Eye (tissue), 1 donor: ENCODE measurements around the gene OBSL1.

Source experiments
- DNase-seq: peaks from one replicate; pipeline ENCODE4 v3.0.0-alpha.2; 2015

OBSL1 gene

GRCh38 chr2:219530048-219530963 is 41.0 kb downstream of the OBSL1 start:
- peak; percentile 96 for DNase-seq

DNA sequence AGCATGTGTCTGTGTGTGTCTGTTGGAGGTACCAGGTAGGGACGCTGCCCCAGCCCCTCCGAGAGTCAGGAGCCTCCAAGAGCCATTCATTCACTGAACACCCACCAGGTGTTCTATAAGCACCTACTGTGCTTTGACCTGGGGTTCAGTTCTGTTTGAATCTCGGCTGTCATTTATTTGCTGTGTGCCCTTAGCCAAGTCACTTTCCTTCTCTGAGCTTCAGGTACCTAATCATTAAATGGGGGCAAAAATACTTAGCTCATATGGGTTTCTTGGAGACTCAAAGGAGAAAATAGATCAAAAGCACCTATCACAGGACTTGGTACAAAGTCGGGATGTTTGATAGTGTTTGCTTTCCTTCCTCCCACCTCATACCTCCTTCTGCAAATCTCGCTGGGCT is 43.9 kb downstream of the OBSL1 start:
- no peak for DNase-seq

DNA sequence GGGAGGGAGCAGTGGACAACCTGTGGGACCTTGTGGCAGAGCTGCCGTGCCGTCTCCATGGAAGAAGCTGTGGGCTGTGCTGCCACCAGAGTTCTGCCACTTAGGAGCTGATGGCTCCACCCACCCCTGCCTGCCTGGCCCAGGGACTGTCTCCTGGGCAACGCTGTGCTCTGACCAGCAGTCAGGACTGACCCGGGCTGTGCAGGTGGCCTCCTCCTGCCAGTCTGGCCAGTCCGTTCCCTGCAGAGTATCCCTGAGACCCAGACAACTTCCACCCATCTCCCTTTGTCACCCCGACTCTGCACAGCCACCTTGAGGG is 44.3 kb downstream of the OBSL1 start:
- DNase-seq, result peak; percentile 47

DNA sequence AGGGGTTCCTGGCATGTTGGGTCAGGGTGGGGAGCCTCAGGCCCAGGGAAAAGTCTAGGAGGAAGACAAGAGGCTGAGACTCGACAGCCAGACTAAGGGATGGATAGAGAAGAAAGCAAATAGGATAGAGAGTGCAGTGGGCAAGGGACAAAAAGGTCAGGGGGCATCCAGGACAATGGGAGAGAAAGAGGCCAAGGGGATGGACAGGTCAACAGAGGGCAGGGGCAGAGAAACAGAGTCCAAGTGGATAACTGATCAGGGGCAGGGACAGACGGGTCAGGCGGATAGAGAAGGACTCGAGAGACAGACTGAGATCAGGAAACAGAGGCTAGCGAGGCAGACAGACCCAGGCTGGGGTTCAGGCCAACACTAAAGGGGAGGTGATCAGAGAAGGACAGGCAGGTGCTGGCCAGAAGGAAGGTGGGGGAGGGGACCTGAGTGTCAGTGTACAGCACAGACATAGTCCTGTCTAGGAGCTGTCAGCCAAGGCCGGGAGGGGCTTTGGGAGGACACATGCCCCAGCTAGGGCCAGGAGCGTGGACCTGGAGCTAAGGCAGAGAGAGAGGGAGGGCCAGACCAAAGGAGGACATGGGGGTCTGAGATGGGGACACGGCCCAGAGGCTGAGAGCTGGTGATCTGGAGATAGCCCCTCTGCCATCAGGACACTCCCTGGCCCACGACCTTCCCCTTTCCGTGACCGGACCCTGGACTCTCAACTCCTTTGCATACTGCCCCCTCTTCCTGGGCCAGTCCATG is 44.8 kb downstream of the OBSL1 start:
- DNase-seq, result no peak

DNA sequence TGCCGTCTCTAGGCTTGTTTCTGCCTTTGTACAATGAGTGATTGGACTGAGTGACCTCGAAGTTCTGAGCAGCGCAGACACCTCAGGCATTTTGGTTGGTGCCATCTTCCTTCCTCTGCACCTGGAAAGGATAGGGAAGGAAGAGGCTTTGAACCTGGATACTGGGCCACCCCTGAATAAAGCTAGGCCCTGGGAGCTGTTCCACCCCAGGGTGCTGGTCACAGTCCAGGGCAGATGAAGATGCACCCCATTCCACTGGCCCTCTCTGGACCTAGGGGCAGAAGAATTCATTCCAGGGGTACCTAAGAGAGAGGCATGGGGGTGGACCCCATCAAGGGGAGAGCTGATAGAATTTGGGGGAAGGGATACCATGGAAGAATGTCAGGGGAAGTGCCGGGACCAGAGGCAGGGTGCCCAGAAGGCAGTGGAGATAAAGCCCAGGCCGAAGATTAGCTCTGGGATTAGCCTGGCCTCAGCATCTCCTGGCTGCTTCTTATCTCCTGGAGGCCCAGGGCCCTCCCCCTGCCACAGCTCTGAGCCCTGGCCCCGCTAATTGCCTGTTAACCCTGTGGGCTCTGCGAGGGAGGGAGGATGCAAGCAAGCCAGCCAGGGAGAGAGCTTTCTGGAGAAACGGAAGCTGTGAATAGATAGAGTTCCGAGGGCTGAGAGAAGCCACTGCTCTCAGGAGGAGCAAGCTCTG is 45.7 kb downstream of the OBSL1 start:
- DNase-seq, result peak; percentile 84

DNA sequence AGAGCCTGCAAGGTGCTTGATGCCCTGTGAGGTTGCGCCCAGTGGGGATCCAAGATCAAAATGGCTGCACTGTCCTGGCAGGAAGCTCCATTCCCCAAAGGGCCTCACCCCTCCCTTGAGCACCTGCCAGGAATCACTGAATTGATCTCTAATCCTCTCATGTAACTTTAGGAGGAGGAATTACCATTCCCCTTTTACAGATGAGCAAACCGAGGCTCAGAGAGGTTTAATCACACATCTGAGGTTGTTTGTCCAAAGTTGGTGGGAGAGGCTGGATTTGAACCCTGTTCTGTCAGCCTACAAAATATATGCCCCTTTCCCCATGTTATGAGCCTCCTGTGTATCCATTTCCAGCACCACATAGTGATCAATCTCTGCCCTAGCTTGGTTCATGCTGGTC is 46.5 kb downstream of the OBSL1 start:
- DNase-seq, result no peak

DNA sequence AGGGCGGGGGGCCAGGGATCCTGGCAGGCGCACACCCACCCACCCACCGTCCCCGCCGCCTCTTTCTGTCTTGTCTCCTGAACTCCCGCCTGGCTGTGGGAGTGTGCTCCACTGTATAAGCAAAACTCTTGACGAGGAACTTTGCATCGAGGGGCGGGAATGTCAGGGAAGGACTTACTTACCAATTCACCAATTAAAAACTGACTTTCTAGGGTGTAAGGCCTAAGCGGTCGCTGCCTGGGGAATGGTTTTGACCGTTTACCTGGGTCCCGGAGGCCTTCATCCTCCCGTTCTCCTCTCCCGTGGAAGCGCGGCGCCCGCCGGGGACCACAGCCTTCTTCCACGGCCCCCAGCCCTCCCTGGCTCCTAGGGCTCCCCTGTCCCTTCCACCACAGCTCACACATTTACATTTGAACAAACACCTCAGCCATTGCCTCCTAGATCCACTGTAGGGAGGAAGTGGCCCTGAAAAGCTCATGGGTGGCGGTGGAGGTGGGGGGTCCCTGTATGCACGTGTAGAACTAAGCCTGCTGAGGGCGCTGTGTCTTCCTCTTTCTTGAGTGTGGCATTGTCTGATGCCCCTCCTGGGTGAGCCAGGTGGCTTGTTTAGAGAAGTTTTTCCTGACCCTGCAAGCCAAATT is 48.2 kb downstream of the OBSL1 start:
- DNase-seq, result no peak

DNA sequence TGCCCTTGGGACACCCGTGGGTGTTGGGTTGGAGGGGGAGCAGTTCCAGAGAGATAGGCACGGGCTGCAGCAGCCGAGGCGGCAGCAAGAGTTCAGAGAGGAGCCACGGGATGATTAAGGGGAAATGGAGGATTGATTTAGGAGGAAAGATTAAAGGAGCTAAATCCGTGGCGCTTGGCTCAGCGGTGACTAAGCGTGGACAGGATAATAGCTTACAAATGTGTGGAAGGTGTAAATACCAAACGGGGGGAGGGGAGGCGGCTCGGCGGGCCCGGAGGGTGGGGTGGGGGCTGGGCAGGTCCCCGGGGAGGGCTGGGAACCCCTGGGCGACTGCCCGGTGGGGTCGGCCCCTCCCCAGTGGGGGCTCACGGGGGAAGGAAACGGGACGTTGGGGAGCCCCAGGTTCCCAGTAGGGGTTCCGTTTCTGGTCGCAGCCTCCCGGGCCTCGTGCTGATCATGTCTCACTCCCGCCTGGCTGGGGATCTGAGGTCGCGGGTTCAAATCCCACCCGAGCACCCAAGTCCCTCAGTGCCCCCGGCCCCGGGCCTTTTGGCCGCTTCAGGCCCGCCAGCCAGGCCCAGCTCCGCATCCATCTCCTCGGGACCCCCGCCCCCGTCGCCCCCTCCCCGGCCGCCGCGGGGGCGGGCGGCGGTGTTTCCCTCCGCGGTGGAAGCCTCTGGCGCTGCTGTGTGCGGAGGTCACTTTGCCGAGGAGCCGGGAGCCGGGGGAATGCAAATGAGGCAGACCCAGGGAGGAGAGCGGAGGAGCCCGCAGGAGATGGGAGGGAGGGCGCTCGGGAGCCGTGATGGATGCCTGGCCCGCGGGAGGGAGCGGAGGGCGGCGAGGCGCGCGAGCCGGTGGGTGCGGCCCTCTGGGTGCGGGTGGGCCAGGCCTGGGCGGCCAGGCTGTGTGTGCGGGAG is 49.0 kb downstream of the OBSL1 start:
- DNase-seq, result peak; percentile 83

DNA sequence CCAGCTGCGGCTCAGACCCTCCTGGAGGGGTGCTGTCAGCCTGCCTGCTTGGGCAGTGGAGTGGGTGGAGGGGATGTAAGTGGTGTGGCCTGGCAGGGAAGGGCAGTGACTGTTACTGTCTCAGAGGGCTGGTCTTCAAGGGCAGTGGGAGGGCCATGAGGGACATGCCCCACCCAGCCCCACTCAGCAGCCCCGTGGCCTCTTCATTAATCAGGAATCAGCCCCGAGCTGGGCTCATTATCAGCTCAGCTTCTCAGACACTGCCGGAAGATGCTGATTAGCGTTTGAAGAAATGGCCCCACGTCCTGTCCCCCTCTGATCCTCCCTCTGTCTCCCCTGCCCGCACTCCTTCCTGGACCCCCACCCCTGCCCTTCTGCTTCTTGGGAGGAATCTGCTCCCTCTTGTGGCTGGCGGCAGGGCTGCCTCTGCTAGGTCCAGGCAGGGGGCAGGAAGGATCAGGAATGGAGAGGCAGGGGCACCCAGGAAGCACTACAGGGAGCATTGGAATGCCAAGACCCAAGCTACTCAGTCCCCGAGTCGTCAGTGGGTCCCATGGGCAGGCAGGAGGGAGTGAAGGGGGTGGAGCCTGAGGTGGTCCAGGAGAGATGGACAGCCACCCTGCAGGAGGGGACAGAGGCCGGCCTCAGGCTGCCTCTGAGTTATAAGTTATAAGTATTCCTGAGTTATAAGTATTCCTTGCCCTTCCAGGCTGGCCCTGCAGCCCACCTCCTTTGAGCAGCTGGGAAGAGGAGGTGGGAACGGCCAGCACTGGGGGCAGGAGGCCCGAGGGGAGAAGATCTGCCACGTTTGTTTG is 50.1 kb downstream of the OBSL1 start:
- DNase-seq, result peak; percentile 83

- DNase-seq, result peak; percentile 65
Measured at GRCh38 chr2:219520079-219520478, 51.3 kb downstream of the OBSL1 start.

- DNase-seq, result peak; percentile 0
Measured at GRCh38 chr2:219519526-219519916, 51.8 kb downstream of the OBSL1 start.

DNA sequence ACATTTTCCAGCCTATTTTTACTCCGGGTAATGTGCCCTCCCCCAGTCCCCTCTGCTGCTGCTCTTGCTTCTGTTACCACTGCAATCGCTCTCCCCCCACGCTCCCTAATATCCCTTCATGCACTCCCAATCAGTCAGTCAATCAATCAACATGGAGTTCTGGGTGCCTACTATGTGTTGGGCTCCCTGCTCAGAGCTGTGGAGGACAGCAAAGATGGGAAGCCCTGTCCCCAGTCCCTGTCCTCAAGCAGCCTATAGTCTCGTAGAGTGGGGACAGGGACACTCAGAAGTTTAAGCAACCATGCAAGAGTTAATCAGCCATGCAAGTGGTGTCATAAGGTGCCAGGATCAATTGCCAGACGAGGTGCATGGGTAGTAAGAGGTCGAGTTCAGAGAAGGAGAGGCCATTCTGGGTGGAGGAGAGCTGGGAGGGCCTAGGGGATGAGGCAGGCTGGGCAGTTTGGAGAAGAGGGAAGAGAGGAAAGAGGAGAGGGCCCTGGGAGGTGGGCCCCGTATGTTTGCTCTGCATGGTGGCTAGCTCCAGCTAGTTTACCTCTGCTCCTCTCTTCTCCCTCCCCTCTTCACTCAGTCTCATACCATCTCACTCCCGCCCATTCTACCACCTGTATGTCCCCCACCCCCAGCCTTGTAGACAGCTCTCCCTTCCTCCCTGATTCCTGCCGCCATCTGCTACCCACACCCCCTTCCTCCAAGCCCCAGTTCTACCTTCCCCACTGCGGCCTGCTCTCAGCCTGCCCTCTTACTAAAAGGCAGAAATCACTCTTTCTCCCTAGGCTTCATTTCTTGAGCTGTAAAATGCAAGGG is 53.2 kb downstream of the OBSL1 start:
- no peak for DNase-seq

- DNase-seq, result no peak
Measured at GRCh38 chr2:219516888-219517287, 54.5 kb downstream of the OBSL1 start.

- no peak for DNase-seq
Measured at GRCh38 chr2:219515874-219516629, 55.3 kb downstream of the OBSL1 start.

DNA sequence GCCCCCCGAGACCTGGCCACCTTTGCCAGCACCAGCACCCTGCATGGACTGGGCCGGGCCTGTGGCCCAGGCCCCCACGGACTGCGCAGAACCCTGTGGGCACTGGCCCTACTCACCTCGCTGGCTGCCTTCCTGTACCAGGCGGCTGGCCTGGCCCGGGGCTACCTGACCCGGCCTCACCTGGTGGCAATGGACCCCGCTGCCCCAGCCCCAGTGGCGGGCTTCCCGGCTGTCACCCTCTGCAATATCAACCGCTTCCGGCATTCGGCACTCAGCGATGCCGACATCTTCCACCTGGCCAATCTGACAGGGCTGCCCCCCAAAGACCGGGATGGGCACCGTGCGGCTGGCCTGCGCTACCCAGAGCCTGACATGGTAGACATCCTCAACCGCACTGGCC is 56.5 kb downstream of the OBSL1 start:
- no peak for DNase-seq

GRCh38 chr2:219514196-219514761 is 57.1 kb downstream of the OBSL1 start, which contains the start of gene ASIC4:
TSS of gene ASIC4 (plus strand) at chr2:219514482. CDS start at chr2:219514725, 243 bp downstream.
- DNase-seq, result peak; percentile 84

DNA sequence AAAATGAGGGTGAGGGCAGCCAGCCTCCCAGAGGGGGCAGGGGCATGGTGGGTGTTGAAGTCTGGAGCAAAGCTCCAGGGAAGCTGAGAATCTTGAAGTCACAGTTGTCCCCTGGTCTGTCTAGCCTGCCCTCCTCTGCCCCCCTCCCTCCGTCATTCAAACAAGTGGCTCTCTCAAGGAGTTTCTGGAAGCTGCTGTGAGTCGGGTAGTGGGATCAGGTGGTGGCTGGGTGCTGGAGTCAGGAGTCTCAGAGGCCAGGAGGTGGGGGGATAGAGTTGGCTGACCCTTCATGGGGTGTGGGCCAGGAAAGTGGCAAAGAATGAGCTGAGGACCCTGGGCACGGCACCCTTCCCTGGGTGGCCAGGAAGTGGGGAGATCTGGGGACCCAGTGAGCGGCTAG is 57.6 kb downstream of the OBSL1 start:
- peak; percentile 72 for DNase-seq

DNA sequence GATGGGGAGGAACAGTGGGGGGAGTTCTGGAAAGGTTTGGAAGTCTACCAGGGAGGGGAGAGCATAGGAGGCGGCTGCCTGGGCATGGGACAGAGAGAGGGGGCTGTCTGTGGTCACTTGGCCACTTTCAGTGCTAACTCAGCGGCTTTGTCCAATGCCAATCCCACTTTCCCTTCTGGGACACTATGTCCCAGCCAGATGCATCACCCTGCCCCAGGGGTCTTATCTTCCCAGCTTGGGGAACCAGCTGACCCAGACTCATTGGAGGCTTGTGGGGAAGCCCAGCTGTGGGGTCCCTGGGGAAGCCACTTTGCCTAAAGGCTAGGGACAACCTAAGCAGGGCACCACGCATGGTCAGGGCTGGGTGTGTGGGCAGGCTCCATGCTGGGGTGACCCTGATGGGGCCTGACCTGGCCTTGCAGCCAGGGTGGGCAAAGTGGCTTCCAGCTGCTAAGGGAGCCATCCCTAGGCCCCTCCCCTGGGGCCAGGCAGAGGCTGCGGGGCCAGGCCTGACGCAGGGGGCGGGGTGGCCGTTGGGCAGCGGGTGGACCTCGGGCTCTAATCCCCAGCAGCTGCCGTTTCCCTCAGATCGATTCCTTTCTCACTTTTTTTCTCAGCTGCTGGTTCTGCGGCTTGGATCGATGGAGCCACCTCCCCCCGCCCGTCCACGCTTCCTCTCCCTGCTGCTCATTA is 58.7 kb downstream of the OBSL1 start:
- peak; percentile 85 for DNase-seq
